A549 (cell line): ENCODE results near the gene CEP126. TPM values are rescaled to one million over a fixed set of nuclear protein-coding genes. Genes with fewer than 3 reads are reported as not detected.
A peak's percentile ranks its signal among the peaks of the same experiment; 100 is the strongest.

ENCODE experiments used
- ATAC-seq, 2 experiments: fragments of 200-7000 bp in 1 of 2; fragments of >200 bp in 1 of 2; cut with Nextera tagmentation in 1 of 2; cut with Tn5 transposase in 1 of 2; 3 replicates each; pipeline versions ENCODE4 v1.8.0 to v1.9.1; 2018 to 2020; ENCODE audit warnings: mild to moderate bottlenecking in 1 of 2, moderate library complexity in 1 of 2
- CTCF ChIA-PET: fragments of 300-600 bp; sonication (Branson Sonifier 250); formaldehyde crosslinking; extraction: SDS; loops from one replicate; lab custom pipeline; 2021; ENCODE audit warnings: antibody characterized with exemption, inconsistent platforms; lab: Yijun Ruan, JAX
- POLR2A ChIA-PET: fragments of 350-600 bp; formaldehyde crosslinking; extraction: SDS; loops from one replicate; lab custom pipeline; 2021; ENCODE audit warnings: antibody characterized with exemption, inconsistent platforms; lab: Yijun Ruan, JAX
- DNase-seq, 2 experiments: peaks; one replicate each; pipeline versions ENCODE4 v3.0.0 to v3.0.0-alpha.2; 2011 to 2016; ENCODE audit warnings: low read depth in 1 of 2, low spot score in 1 of 2
- FAIRE-seq: peaks from 2 replicates; lab custom pipeline; 2011; peaks lifted over from hg19 to GRCh38; lab: Jason Lieb, UNC
- H3K27ac ChIP-seq, 2 experiments: fragments of >200 bp; sonication (Bioruptor Twin); formaldehyde crosslinking; 3 replicates each; pipeline ENCODE4 v1.5.1; 2016 to 2017
- H3K4me1 ChIP-seq: fragments of >200 bp; sonication (Bioruptor Twin); formaldehyde crosslinking; 3 replicates; pipeline ENCODE4 v1.6.1; 2016
- H3K4me2 ChIP-seq: fragments of >200 bp; sonication (Bioruptor Twin); formaldehyde crosslinking; 3 replicates; pipeline ENCODE4 v1.6.1; 2016
- H3K4me3 ChIP-seq: fragments of >200 bp; sonication (Bioruptor Twin); formaldehyde crosslinking; 3 replicates; pipeline ENCODE4 v1.5.1; 2016
- H3K9me3 ChIP-seq: fragments of >200 bp; sonication (Bioruptor Twin); formaldehyde crosslinking; 3 replicates; pipeline ENCODE4 v1.6.1; 2016
- CBX2 ChIP-seq: fragments of 200-600 bp; sonication (generic); IDR thresholded peaks from 2 replicates; pipeline ENCODE4 v1.6.1; 2016; ENCODE audit warnings: low read depth, mild to moderate bottlenecking, borderline replicate concordance
- CBX8 ChIP-seq: fragments of 200-600 bp; sonication (generic); IDR thresholded peaks from 2 replicates; pipeline ENCODE4 v1.6.1; 2016
- CEBPB ChIP-seq, 2 experiments: fragments of >200 bp in 1 of 2; sonication (Bioruptor Twin) in 1 of 2; formaldehyde crosslinking in 1 of 2; IDR thresholded peaks; 2 replicates each; pipeline ENCODE4 v1.6.1; 2012 to 2016
- CHD2 ChIP-seq: fragments of 150-350 bp; IDR thresholded peaks from 2 replicates; pipeline ENCODE4 v1.6.1; 2014; ENCODE audit warnings: low read length; ENCODE audit not compliant: partially characterized antibody
- CTCF ChIP-seq: fragments of >200 bp; sonication (Bioruptor Twin); formaldehyde crosslinking; IDR thresholded peaks from 3 replicates; pipeline ENCODE4 v1.5.1; 2016
- EHF ChIP-seq: fragments of 250-450 bp; sonication (Bioruptor Pico); IDR thresholded peaks from 2 replicates; pipeline ENCODE4 v1.5.0; 2020; ENCODE audit warnings: mild to moderate bottlenecking
- ELK1 ChIP-seq: fragments of 150-350 bp; IDR thresholded peaks from 2 replicates; pipeline ENCODE4 v1.6.1; 2014; ENCODE audit warnings: low read depth, mild to moderate bottlenecking, low read length
- FOSL2 ChIP-seq, 2 experiments: fragments of 450-650 bp in 1 of 2; fragments of >200 bp in 1 of 2; sonication (Bioruptor Twin) in 1 of 2; formaldehyde crosslinking; IDR thresholded peaks; 2 replicates each; pipeline versions ENCODE4 v1.5.0 to v1.6.1; 2016 to 2020; ENCODE audit warnings: mild to moderate bottlenecking in 1 of 2, moderate library complexity in 1 of 2
- FOXS1 ChIP-seq: fragments of 250-450 bp; sonication (Bioruptor Pico); IDR thresholded peaks from 2 replicates; pipeline ENCODE4 v1.5.0; 2020; ENCODE audit warnings: mild to moderate bottlenecking, moderate library complexity
- HDAC2 ChIP-seq: fragments of 200-600 bp; sonication (generic); IDR thresholded peaks from 2 replicates; pipeline ENCODE4 v1.6.1; 2016
- HES2 ChIP-seq: fragments of >200 bp; sonication (Bioruptor Twin); formaldehyde crosslinking; IDR thresholded peaks from 2 replicates; pipeline ENCODE4 v1.6.1; 2016
- HEYL ChIP-seq: fragments of 250-450 bp; sonication (Bioruptor Pico); IDR thresholded peaks from 2 replicates; pipeline ENCODE4 v1.8.0; 2021; ENCODE audit warnings: mild to moderate bottlenecking, moderate library complexity
- KDM1A ChIP-seq: fragments of 200-600 bp; sonication (generic); IDR thresholded peaks from 2 replicates; pipeline ENCODE4 v1.6.1; 2016; ENCODE audit warnings: low read depth, mild to moderate bottlenecking
- MYC ChIP-seq: IDR thresholded peaks from 2 replicates; pipeline ENCODE4 v1.6.1; 2012; ENCODE audit warnings: mild to moderate bottlenecking, inconsistent platforms, low read length, improper control_type of control experiment, borderline replicate concordance
- NFE2L2 ChIP-seq: fragments of 150-350 bp; conservative IDR thresholded peaks from 2 replicates; pipeline ENCODE4 v1.6.1; 2014; ENCODE audit warnings: low read length
- POLR2AphosphoS2 ChIP-seq: conservative IDR thresholded peaks from 2 replicates; pipeline ENCODE4 v1.6.1; 2012; ENCODE audit warnings: low read length, improper control_type of control experiment, inconsistent platforms
- ZFP36 ChIP-seq: fragments of 450-650 bp; IDR thresholded peaks from 2 replicates; pipeline ENCODE4 v1.6.1; 2014; ENCODE audit warnings: borderline replicate concordance; ENCODE audit not compliant: partially characterized antibody
- WGBS: methylation state at CpG from one replicate; pipeline ENCODE4 v1.1.6; 2017; ENCODE audit errors: missing lambda C conversion rate; 5-methylcytosine and 5-hydroxymethylcytosine counted together
- polyA plus RNA-seq, 4 experiments: library from polyadenylated mRNA; depleted of rRNA in 3 of 4; stranded (reverse); fragments of >200 nt; fragmentation: RNase III in 1 of 4; extraction: RNeasy Plus Mini Kit Qiagen cat#74134 plus additional on column Dnase treatment in 1 of 4; gene quantifications; 2 replicates in 3 of 4; 3 replicates in 1 of 4; pipeline ENCODE4 v1.2.3, GENCODE V29; 2011 to 2017
- TF ChIP-seq, protein P1 (sequence below): IDR thresholded peaks from 2 replicates; pipeline ENCODE4 v1.6.1; 2012
- TF ChIP-seq, protein P2 (sequence below): fragments of >200 bp; sonication (Bioruptor Twin); formaldehyde crosslinking; IDR thresholded peaks from 3 replicates; pipeline ENCODE4 v1.6.1; 2016

The CEP126 gene
- polyA plus RNA-seq, 2 of the 4 experiments (the other 2 are of a cell fraction), result 2.6 to 8.7 TPM

GRCh38 chr11:101915791-101916291 lies 1.0 kb downstream of the CEP126 start:
- peaks cover 34% of the 10 kb centered on the region for H3K4me1 ChIP-seq
- peak overlapping the region; percentile 49 for H3K4me3 ChIP-seq
- FAIRE-seq, result no peak
- peak overlapping the region; percentile 79 for H3K4me2 ChIP-seq
- TF ChIP-seq POLR2AphosphoS2, result no peak
- TF ChIP-seq CEBPB (IDR thresholded peaks at IDR 0.05), result peak; percentile 44 to 76; a peak in 3 of 4 replicates
- TF ChIP-seq FOSL2 (IDR thresholded peaks at IDR 0.05), result no peak
- TF ChIP-seq FOSL2 (CRISPR knock-in tag; IDR thresholded peaks at IDR 0.05), result no peak
- 2% methylated on average over 4 of the region's 4 CpGs for WGBS
- ChIA-PET CTCF (interaction anchor here (1.6 to 3.9 kb wide), 2 partner anchors 48 to 91 kb away, joined by 3 to 20 read pairs; no protein-coding TSS in a partner anchor), POLR2A (interaction anchor here (0.9 kb wide), 1 partner anchor 92 kb away, joined by 3 read pairs; no protein-coding TSS in a partner anchor)
- no peaks in the 10 kb centered on the region for H3K9me3 ChIP-seq
- DNase-seq, result peak; percentile 22 to 45
- peak in 1 of 2 experiments; percentile 39; a peak in 2 of 6 replicates for ATAC-seq
- H3K27ac ChIP-seq, result peak overlapping the region; percentile 77 to 89

GRCh38 chr11:101916422-101916821 lies 1.6 kb downstream of the CEP126 start, which contains the start of gene ANGPTL5:
Gene ANGPTL5, minus strand, starts transcription at chr11:101916522. Its CDS starts 8,613 bp downstream, at chr11:101907909.
- no peak for DNase-seq
- no peak for FAIRE-seq
- POLR2A ChIA-PET, result interaction anchor here (0.9 kb wide), 1 partner anchor 92 kb away, joined by 3 read pairs; no protein-coding TSS in a partner anchor
- CTCF ChIA-PET, result interaction anchor here (3.9 kb wide), 1 partner anchor 91 kb away, joined by 20 read pairs; no protein-coding TSS in a partner anchor
- peaks cover 34% of the 10 kb centered on the region for H3K4me1 ChIP-seq
- H3K4me2 ChIP-seq, result peak within 1 kb of the TSS; percentile 79
- H3K9me3 ChIP-seq, result no peaks in the 10 kb centered on the region
- TF ChIP-seq CBX8 (no peak), ZFP36 (no peak), FOXS1 (CRISPR knock-in tag) (no peak), HDAC2 (no peak), HES2 (no peak), CHD2 (no peak), EHF (CRISPR knock-in tag) (no peak), KDM1A (no peak), CEBPB (IDR thresholded peaks at IDR 0.05) (no peak)
- TF ChIP-seq, protein P1, sequence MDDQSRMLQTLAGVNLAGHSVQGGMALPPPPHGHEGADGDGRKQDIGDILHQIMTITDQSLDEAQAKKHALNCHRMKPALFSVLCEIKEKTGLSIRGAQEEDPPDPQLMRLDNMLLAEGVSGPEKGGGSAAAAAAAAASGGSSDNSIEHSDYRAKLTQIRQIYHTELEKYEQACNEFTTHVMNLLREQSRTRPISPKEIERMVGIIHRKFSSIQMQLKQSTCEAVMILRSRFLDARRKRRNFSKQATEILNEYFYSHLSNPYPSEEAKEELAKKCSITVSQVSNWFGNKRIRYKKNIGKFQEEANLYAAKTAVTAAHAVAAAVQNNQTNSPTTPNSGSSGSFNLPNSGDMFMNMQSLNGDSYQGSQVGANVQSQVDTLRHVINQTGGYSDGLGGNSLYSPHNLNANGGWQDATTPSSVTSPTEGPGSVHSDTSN, result no peak
- TF ChIP-seq, protein P2, sequence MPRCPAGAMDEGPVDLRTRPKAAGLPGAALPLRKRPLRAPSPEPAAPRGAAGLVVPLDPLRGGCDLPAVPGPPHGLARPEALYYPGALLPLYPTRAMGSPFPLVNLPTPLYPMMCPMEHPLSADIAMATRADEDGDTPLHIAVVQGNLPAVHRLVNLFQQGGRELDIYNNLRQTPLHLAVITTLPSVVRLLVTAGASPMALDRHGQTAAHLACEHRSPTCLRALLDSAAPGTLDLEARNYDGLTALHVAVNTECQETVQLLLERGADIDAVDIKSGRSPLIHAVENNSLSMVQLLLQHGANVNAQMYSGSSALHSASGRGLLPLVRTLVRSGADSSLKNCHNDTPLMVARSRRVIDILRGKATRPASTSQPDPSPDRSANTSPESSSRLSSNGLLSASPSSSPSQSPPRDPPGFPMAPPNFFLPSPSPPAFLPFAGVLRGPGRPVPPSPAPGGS, result no peak
- ATAC-seq, result no peak
- H3K4me3 ChIP-seq, result peak within 1 kb of the TSS; percentile 49
- H3K27ac ChIP-seq, result peak within 1 kb of the TSS; percentile 77 to 89
- WGBS, result 55% methylated on average over 2 of the region's 2 CpGs

- FAIRE-seq, result no peak
These were observed 2.4 kb downstream of the CEP126 start for GRCh38 chr11:101917226-101917625.

More at GRCh38 chr11:101917226-101917625, 2.4 kb downstream of the CEP126 start:
- ATAC-seq, result no peak
- H3K4me1 ChIP-seq, result peaks cover 32% of the 10 kb centered on the region
- CTCF ChIA-PET, result interaction anchor here (3.9 kb wide), 1 partner anchor 90 kb away, joined by 20 read pairs; no protein-coding TSS in a partner anchor
- no peak overlapping the region for H3K27ac ChIP-seq
- H3K9me3 ChIP-seq, result no peaks in the 10 kb centered on the region
- no peak overlapping the region for H3K4me3 ChIP-seq
- TF ChIP-seq NFE2L2 (no peak), MYC (no peak), CTCF (no peak), HEYL (CRISPR knock-in tag) (no peak), ELK1 (no peak), POLR2AphosphoS2 (no peak), CBX2 (no peak)
- POLR2A ChIA-PET, result no interaction called here
- no peak for DNase-seq
- peak overlapping the region; percentile 79; the same call in 2 of the 3 replicates for H3K4me2 ChIP-seq
